CD4-positive, alpha-beta T cell treated with Interferon gamma for 1 hour (primary cell): Measurements from ENCODE around the gene KCNJ2.

ENCODE experiments used
- DNase-seq: peaks from one replicate; pipeline ENCODE4 v3.0.0-alpha.2; 2020

The KCNJ2 gene

DNA sequence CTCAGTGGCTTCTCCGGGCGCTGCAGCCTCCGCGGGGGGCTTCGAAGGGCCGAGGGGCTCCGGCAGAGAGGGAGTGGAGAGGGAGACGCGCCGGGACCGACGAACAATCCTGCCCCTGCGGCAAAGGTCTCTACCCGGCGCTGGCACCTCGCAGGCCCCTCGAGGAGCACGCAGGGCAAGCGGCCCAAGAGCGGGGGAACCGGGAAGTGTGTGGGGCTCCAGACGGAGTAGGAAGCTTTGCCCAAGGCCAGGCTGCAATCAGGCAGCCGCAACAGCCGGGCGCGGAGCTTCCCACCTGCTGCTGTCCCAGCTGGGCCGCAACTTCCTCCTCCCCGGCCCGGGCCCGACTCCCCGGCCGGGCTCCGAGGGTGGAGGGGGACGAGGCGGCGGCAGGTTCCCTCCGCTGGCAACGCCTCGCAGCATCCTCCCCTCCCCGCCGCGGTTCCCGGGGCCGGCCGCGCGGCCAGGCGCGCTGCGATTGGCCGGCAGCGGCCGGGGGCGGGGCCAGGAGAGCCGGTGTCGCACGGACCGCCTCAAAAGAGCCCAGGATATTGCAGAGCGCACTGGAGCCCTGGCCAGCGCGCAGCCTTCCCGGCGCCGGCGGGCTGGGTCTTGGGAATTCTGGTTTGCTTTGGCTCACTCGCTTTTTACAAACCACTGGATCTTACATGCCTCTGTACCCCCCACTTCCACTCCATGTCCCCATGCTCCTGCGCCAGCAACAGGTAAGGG lies at the start of gene KCNJ2:
Gene KCNJ2, plus strand, starts transcription at position 556 of the 732 bp plus-strand sequence. CDS start 5,508 bp downstream, outside the sequence.
- peak; percentile 80 for DNase-seq

DNA sequence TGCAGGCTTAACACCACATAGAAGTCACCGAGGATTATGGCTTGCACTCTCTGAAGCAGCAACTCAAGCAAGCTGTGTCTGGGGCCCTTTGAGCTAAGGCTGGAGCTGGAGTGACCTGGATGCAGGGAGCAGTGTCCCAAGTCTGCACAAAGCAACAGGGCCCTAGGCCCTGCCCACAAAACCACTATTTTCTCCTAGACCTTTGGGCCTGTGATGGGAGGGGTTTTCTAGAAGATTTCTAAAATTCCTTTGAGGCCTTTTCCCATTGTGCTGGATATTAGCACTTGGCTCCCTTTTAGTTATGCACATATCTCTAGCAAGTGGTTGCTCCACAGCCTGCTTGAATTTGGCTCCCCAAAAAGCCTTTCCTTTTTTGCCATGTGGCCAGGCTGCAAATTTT lies 49.8 kb upstream of the KCNJ2 start:
- no peak for DNase-seq

DNA sequence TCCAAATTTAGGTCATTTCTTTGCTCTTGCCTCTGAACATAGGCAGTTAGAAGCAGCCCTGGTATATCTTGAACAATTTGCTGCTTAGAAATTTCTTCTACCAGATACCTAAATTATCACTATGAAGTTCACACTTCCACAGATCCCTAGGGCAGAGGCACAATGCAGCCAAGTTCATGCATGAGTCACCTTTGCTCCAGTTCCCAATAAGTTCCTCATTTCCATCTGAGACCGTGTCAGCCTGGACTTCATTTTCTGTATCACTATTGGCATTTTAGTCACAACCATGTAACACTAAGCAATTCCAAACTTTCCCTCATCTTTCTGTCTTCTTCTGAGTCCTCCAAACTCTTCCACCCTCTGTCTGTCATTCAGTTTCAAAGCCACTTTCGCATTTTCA lies 49.3 kb upstream of the KCNJ2 start:
- no peak for DNase-seq

DNA sequence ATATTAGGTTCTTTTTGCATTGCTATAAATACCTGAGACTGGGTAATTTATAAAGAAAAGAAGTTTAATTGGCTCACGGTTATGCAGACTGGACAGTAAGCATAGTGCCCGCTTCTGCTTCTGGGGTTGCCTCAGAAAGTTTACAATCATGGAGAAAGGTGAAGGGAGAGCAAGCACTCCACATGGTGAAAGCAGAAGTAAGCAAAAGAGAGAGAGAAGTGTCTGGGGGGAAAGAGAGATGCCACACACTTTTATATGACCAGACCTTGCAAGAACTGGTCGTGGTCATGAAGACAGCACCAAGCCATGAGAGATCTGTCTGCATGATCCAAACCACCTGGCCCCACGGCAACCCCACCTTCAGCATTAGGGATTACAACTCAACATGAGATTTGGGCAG lies 48.9 kb upstream of the KCNJ2 start:
- no peak for DNase-seq

DNA sequence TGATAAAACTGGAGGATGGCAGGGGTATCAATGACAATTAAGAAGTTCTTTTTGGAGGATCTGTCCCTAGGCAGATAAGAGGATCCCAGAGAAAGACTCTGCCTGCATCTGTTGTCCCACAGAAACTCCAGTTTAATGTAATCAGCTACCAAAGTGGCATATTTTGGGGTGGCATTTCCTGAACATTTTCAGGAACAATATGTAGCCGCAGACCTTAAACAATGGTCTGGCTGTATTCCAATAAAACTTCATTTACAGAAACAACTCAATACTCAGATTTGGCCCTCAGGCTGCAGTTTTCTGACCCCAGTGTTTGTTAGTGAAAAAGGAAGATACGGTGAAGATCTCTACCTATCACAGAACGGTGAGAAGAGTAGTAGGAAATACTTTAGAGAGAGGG lies 48.2 kb upstream of the KCNJ2 start:
- no peak for DNase-seq

DNA sequence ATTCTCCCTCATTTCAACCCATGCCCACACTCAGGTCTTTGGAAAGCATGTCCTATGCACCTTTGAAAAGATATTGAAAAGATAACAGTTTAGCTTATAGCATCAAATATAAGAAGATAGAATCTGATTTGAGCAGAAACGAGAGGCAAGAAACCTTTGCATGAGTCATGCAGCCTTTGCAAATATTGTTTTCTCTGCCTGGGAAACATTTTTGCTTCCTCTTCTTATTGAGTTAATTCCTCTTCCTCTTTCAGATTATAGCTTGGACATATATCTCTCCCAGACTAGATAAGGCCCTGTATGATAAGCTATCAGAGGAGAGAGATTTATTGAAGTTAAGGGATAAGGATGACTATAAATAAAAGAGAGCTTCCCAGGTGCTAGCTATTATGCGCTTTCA lies 46.1 kb upstream of the KCNJ2 start:
- no peak for DNase-seq

DNA sequence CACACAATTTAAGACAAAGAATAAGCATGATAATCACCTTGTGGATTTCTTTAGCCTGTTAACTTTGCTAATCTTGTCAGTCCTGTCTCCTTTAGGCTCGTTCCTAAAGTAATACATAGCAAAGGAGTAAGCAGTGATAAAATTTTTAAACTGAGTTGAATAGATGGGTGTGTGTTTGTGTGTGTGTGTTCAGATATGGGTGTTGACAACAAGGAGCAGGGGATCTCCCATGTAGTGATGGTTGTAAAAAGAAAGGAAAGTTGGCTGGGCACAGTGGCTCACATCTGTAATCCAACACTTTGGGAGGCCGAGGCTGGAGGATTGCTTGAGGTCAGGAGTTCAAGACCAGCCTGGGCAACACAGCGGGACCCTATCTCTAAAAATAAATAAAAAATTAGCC lies 44.6 kb upstream of the KCNJ2 start:
- DNase-seq: no peak

DNA sequence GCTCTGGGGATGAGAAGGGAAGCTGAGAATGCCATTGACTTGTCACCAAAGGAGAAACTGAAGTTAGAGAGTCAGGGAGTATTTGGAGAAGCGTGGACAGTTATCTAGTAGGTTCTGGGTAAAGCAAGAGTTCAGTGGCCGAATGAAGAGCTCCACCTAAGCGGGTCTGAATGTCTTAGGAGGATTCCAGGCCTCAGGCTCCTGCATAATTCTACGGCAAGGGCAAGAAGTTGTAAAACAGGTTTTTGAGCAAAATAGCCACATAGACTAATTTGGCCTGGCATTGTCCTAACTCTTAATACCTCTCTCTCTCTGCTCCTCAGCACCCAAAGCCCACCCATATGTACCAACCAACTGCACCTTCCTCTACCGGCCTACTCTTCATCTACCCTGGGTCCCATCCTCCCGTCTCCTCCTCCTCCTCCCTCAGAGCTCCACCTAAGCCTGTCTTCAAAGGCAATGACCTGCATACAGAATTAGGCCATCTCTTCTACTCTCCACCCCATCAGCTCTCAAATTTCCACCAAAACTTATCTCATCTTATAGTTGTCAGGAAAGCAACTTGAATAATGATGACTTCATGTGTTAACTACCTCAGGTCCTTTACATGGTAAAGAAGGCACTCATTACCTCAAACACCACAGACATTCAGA lies 42.0 kb upstream of the KCNJ2 start:
- DNase-seq: no peak

DNA sequence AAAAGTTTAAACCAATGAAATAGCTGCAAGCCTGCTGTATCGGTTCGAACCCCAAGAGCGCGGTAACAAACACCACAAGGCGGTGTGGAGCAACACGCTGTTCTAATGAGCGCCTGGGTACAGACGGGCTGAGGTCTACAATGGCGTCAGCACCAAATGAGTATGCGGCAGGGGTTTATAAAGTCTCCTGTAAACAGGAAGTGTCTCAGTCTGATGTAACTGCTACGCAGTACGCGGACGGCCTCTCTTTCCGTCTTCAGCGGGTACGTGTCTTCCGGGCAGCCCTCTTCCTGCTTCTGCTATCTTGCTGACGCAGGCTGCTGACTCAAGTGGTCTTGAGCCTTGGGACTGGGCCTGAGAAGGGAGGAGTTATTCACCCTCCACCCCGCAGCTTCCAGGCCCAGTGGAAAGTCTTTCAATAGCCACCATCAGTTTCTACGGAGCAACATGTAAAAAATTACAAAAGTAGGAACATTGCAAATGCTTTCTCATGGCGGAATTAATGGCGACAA lies 40.5 kb upstream of the KCNJ2 start:
- DNase-seq: no peak

DNA sequence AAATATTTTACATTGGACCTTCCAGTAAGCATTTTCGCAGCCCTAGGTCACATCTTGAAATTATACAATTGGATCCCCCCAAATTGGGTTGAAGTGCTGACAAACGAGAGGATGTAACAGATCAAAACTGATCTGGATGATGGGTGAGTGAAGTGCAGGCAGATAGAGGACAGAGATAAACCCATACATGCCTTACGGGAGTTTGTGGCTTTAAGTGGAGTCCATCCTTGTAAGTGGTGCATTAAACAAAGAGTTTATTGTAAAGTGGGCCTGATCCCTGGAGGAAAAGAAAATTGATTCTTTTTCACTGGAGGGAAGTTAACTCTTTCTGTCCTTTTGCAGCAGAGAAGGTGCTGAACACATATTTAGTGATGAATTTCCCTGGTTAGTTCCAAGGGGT lies 39.0 kb upstream of the KCNJ2 start:
- no peak for DNase-seq

DNA sequence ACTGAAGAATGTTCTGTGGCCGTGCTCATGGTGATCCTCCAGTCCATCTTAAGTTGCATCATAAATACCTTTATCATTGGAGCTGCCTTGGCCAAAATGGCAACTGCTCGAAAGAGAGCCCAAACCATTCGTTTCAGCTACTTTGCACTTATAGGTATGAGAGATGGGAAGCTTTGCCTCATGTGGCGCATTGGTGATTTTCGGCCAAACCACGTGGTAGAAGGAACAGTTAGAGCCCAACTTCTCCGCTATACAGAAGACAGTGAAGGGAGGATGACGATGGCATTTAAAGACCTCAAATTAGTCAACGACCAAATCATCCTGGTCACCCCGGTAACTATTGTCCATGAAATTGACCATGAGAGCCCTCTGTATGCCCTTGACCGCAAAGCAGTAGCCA lies 36.8 kb upstream of the KCNJ2 start:
- no peak for DNase-seq

DNA sequence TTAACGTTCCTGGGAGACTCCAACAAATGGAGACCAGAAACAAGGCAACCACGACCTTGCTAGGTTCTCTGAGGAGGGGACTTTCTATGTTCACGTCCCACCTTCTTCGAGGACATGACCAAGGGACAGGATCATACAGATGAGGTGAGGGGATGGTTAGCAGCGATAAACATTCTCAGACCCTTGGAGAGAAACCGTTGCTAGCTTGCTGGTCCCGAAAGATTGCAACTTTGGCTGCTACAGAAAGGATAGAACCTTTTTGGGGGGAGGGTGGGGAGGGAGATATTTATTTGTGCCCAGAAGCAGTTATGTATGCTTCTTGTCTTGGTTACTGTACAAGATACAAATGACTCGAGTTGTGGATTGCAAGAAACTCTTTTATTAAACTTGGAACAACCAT lies 35.3 kb upstream of the KCNJ2 start:
- no peak for DNase-seq

DNA sequence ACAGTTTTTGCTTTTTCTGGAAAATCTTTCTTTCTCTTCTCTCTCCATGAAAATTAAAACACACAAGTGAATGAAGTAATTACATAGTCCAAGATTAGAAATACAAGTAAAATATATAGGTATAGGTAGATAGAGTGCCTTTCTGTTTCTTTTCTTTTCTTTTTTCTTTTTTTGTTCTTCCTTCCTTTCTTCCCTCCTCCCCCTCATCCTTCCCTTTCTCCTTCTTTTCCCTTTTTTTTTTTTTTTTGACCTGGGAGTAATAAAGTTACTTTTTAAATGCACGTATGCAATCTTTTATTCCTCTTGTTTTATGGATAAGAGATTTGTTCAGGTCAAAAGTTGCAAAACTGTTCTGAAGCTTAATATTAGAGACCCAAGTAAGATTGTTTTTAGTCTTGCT lies 34.6 kb upstream of the KCNJ2 start:
- no peak for DNase-seq

DNA sequence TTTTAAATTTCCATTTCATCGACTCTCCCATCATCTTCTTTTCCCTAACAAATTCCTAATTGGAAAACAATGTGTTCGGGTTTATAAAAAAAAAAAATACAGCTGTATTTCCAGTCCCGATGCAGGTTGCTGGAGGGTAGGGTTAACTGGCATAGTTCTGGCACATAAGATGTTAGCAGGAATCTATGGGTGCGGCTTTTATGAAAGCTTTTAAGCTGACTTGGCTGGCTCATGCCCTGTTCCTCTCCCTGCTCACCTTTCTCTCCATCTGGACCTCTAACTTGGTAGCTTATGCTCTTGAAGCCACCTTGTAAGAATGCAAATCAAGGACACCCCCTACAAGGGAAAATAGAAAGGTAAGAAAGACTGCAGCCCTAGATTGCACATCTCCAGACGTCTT lies 33.2 kb upstream of the KCNJ2 start:
- DNase-seq: no peak

DNA sequence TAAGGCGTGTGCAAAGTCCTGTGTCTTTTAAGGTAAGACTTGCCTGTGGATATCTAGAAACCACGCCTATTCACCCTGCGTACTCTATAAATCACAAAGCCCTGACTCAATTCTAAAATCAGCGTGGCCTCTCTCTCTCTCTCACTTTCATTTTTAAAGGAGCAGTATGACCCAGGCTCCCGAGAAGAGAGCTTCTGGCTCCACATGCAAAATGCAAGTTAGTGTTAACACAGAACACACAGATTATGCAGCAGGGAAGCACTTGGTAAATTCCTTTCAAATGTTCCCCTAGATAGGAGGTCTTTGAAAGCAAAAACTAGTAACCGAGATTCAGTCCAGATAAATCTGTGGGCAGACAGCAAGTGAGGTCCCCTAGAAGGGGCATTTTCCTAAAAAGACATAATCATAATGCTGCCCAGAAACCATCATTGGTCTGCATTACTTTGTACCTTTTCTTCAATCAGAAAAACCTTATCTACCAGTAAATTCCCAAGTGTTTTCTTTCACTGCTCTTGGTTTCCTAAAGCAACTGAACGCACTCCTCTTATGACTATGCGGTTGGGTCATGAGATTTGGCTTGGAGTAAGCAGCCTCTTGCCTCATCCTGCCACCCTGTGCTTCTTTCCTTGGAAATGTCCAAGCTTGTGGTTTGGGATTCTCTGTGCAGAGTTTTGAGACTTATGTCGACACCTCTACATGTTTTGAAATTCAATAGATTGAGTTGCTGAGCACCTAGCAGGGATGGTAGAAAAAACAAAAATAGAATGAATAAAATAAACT lies 31.7 kb upstream of the KCNJ2 start:
- no peak for DNase-seq

DNA sequence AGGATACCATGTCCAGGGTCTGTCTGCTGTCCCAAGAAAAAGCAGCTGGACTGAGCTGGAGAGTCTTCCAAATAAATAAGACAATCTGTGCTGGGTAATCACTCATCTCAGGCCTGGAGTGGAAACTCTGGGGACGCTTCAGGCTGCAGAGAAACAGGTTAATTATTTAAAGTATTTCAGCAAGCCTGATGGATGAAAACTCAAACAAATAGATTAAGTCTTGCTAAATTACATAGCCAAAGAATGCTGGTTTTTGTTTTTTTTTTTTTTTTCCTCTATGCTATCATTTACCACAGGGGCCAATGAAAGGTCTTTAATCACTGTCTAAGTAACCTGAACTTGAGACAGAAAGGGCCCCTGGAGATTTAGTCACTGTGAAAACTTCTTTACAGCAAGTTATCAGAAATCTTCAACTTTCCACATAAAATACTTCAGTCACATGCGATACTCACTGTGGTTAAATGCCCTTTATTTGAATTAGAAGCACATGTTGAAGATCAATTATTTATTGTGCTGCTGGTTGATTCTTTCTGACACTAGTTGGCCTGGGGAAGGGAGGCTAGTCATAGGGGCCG lies 31.0 kb upstream of the KCNJ2 start:
- DNase-seq: no peak

DNA sequence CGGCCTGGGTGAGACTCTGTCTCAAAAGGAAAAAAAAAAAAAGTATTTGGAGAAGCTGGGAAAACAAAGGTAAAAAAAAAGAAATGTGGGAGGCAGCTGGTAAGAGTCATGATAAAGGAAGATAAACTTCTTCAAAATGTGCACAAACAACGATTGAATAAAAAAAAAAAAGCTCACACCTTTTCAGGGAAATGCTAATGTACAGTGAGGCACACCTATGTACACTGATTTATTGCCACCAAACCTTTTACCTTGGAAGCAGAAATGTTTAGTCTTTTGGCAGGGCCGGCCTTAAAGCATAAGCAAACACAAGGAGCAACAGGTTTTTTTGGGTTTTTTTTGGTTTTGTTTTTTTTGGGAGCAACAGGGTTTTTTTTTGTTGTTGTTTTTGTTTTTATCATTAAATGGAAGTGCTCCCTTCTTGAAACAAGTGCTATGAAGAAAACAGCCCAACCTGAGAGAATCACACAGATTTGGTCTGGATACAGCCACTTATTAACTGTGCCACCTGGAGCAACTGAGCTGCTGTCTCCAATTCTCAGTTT lies 29.8 kb upstream of the KCNJ2 start:
- DNase-seq: no peak

DNA sequence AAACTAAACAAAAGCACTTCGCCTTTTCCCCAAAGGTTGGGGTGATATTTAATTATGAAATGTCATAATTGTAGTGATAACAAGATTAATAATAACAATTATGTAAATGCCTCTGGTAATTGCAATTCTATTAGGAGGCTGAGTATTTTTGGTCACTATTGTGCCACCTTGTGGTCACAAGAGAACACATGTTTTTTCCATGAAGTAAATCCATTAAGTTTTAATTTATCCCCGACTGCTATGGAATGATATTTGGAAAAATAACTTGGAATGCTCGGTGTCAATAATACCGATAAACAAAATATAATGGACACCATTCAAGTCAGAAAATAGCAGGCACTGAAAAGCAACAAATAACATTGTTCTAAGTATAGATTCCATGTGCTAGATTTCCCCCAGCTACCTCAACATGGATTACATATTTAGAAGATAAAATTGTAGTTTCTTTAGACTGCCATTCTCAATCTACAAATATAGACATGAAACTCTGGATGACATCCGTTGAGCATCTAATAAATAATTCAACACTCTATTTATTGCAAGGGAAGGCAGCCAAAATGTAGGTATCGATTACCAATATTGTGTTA lies 25.0 kb upstream of the KCNJ2 start:
- DNase-seq: no peak

DNA sequence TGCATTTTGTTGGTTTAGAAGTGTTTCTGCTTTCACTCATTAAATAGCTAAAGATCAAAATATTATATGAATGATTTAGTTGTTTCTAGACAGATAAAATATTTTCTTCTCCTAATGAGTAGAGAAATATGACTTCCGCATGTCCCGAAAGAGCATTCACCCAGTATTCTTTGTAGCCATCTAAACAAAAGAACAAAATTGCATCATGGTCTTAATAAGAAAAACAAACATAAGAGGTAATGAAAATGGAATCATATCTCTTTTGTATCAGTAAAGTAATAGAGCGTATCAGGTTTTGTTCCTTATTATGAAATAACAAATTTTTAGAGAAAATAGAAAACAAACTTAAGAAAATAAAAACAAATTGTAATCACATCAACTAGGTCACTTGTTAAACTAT lies 16.1 kb upstream of the KCNJ2 start:
- no peak for DNase-seq

DNA sequence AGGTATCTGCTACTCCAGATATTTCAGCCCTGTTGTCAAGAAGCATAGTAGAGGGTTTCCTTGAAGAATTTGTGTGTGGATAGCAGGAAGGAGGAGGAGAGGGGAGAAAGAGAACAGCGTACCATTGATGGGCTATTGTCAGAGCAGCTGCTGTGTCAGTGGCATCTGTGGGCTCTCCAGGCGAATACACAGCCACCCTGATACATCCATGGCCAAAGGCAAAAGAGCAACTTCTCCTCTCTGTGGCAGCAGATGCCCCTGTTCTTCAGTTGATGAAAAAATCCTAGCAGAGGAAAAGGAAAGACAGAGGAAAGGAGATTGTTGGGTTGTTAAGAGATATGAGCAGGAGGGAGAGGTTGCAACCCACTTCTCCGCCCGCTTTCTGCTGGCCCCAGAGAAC lies 12.2 kb upstream of the KCNJ2 start:
- DNase-seq: no peak

DNA sequence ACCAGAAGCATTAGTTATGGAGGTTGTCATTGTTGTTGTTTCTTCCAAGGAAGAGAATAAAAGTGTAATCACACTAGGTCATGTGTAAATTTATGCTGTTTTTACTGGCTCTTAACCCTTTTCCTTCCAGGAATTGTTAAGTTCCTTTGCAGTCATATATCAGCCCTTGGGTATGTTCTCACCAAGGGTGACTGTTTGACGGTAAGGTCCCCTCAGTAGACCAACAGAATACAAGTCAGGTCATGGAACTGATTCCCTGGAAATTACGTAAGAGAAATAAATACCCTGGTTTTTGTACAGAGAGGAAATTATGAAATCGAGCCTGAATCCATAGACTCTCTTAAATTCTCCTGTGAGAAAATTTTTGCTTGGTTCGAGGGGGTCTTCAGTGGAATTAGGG lies 11.2 kb upstream of the KCNJ2 start:
- DNase-seq: no peak

DNA sequence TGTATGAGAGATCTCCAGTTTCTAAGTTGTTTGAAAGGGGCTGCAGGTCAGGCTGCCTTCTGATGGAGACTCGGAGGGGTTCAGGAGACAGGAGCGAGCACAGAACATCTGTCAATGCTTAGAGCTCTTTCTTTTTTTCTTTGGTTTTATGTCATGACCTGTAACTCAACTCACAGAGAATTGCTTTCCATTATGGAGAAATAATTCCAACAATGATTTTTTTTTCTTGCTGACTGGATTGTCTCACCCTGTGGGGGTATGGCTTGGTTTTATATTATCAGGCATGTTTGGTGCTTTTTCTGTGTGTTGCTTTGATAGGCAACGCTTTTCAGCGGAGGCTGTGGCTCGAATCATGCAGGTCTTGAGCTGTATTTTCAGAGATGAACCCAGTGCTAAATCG lies 10.7 kb upstream of the KCNJ2 start:
- no peak for DNase-seq

DNA sequence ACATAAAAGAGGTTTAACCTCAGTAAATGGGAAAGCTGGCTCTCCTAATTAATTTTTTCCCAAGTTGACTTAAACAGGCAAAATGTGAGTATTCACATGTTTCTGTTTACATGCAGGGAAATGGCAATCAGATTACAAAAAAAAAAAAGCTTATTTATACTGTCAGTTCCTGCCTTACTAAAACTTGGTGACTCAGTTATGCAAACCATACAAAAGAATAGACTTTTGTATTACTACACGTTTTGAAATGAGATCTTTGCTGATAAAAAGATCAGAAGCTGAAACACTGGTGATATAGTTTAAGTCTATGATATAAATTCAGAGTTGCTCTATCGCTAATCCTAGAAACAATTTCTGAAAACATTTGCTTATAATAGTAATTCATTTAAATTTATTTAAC lies 9.4 kb upstream of the KCNJ2 start:
- no peak for DNase-seq
